Parathyroid adenoma (tissue), 2 donors: Measurements from ENCODE around the gene ZNF462.
"Not testable (repeated sequence)": the region's sequence is repeated elsewhere in the genome, so short reads cannot be mapped to it uniquely, and the experiment has no call there.

ENCODE experiments used
- H2AFZ ChIP-seq: fragments of 300-600 bp; sonication (generic); one replicate; pipeline ENCODE4 v1.7.0; 2017; ENCODE audit warnings: antibody characterized with exemption, mild to moderate bottlenecking
- H3K27ac ChIP-seq: fragments of 300-600 bp; sonication (generic); one replicate; pipeline ENCODE4 v1.7.0; 2017
- H3K27me3 ChIP-seq: fragments of 300-600 bp; sonication (generic); one replicate; pipeline ENCODE4 v1.7.0; 2017; ENCODE audit warnings: low read length; ENCODE audit not compliant: control insufficient read depth, insufficient read depth
- H3K36me3 ChIP-seq: fragments of 300-600 bp; sonication (generic); one replicate; pipeline ENCODE4 v1.7.0; 2017; ENCODE audit warnings: low read length; ENCODE audit not compliant: control insufficient read depth, insufficient read depth
- H3K4me1 ChIP-seq: fragments of 300-600 bp; sonication (generic); one replicate; pipeline ENCODE4 v1.7.0; 2017; ENCODE audit warnings: control low read depth
- H3K4me2 ChIP-seq: fragments of 300-600 bp; sonication (generic); one replicate; pipeline ENCODE4 v1.7.0; 2017; ENCODE audit warnings: low read length
- H3K4me3 ChIP-seq: fragments of 300-600 bp; sonication (generic); one replicate; pipeline ENCODE4 v1.7.0; 2017; ENCODE audit warnings: low read depth, low read length
- H3K79me2 ChIP-seq: fragments of 300-600 bp; sonication (generic); one replicate; pipeline ENCODE4 v1.7.0; 2017; ENCODE audit warnings: control low read depth
- H3K9ac ChIP-seq: fragments of 300-600 bp; sonication (generic); one replicate; pipeline ENCODE4 v1.7.0; 2017; ENCODE audit warnings: mild to moderate bottlenecking
- H3K9me3 ChIP-seq: fragments of 300-600 bp; sonication (generic); one replicate; pipeline ENCODE4 v1.7.0; 2017; ENCODE audit warnings: low read length; ENCODE audit not compliant: control insufficient read depth
- CTCF ChIP-seq: fragments of 300-600 bp; sonication (generic); IDR thresholded peaks from one replicate; pipeline ENCODE4 v1.7.0; 2017; ENCODE audit warnings: antibody characterized with exemption, mild to moderate bottlenecking
- donor health status: primary hyperparathyroidism.

ZNF462 gene

GRCh38 chr9:106834888-106835287 is 28.1 kb upstream of the ZNF462 start:
- no peaks in the 10 kb centered on the region for H3K79me2 ChIP-seq
- TF ChIP-seq CTCF: no peak
- no peaks in the 10 kb centered on the region for H3K4me1 ChIP-seq
- no peak overlapping the region for H3K27ac ChIP-seq
- H3K4me3 ChIP-seq: no peak overlapping the region
- H3K4me2 ChIP-seq: no peak overlapping the region
- H3K9ac ChIP-seq: no peak overlapping the region
- no peaks in the 10 kb centered on the region for H3K9me3 ChIP-seq
- no peaks in the 10 kb centered on the region for H3K36me3 ChIP-seq
- no peaks in the 10 kb centered on the region for H3K27me3 ChIP-seq
- no peak overlapping the region for H2AFZ ChIP-seq

GRCh38 chr9:106835840-106836239 is 27.1 kb upstream of the ZNF462 start:
- TF ChIP-seq CTCF: no peak

GRCh38 chr9:106843371-106843770 is 19.6 kb upstream of the ZNF462 start:
- Histone ChIP-seq H3K9ac (no peak overlapping the region), H3K4me1 (no peaks in the 10 kb centered on the region), H3K79me2 (no peaks in the 10 kb centered on the region), H3K9me3 (no peaks in the 10 kb centered on the region), H3K4me2 (no peak overlapping the region), H3K36me3 (no peaks in the 10 kb centered on the region), H2AFZ (no peak overlapping the region), H3K27ac (no peak overlapping the region), H3K27me3 (no peaks in the 10 kb centered on the region), H3K4me3 (no peak overlapping the region)
- no peak for TF ChIP-seq CTCF

More at GRCh38 chr9:106835840-106836239, 27.1 kb upstream of the ZNF462 start:
- Histone ChIP-seq H3K27ac (no peak overlapping the region), H3K9ac (no peak overlapping the region), H3K79me2 (no peaks in the 10 kb centered on the region), H3K36me3 (no peaks in the 10 kb centered on the region), H3K4me1 (no peaks in the 10 kb centered on the region), H3K4me3 (no peak overlapping the region), H3K27me3 (no peaks in the 10 kb centered on the region), H2AFZ (no peak overlapping the region), H3K4me2 (no peak overlapping the region), H3K9me3 (no peaks in the 10 kb centered on the region)

- Histone ChIP-seq H3K4me3 (no peak overlapping the region), H3K36me3 (no peaks in the 10 kb centered on the region), H3K27me3 (no peaks in the 10 kb centered on the region), H3K9me3 (no peaks in the 10 kb centered on the region), H3K4me1 (no peaks in the 10 kb centered on the region), H3K79me2 (no peaks in the 10 kb centered on the region), H3K27ac (no peak overlapping the region), H2AFZ (no peak overlapping the region), H3K9ac (no peak overlapping the region), H3K4me2 (no peak overlapping the region)
- no peak for TF ChIP-seq CTCF
These were observed 16.7 kb upstream of the ZNF462 start for GRCh38 chr9:106846307-106846706.

- Histone ChIP-seq H3K4me2 (no peak overlapping the region), H3K36me3 (no peaks in the 10 kb centered on the region), H3K9ac (no peak overlapping the region), H2AFZ (no peak overlapping the region), H3K4me1 (no peaks in the 10 kb centered on the region), H3K27me3 (no peaks in the 10 kb centered on the region), H3K27ac (no peak overlapping the region), H3K79me2 (no peaks in the 10 kb centered on the region), H3K4me3 (no peak overlapping the region), H3K9me3 (no peaks in the 10 kb centered on the region)
- no peak for TF ChIP-seq CTCF
These were observed 16.1 kb upstream of the ZNF462 start for GRCh38 chr9:106846857-106847256.

- not testable (repeated sequence) for H3K79me2 ChIP-seq, H3K27me3 ChIP-seq, H3K4me1 ChIP-seq, H3K9me3 ChIP-seq, H3K27ac ChIP-seq, H3K9ac ChIP-seq, H3K4me2 ChIP-seq, H3K4me3 ChIP-seq, H2AFZ ChIP-seq, H3K36me3 ChIP-seq
These were observed 11.3 kb upstream of the ZNF462 start for GRCh38 chr9:106851640-106852039.
